ENCODE data around the gene TNFRSF12A.

Gene TNFRSF12A

GRCh38 chr16:2977440-2977839 is 42.7 kb upstream of the TNFRSF12A start:
- Histone ChIP-seq H3K4me3 (ENCODE audit: low read depth, low read length) (no peak overlapping the region), H3K27me3 (ENCODE audit: control insufficient read depth, insufficient read depth, low read length) (no peaks in the 10 kb centered on the region), H3K9me3 (ENCODE audit: control insufficient read depth, insufficient read depth, low read length) (no peaks in the 10 kb centered on the region), H3K36me3 (ENCODE audit: control insufficient read depth, insufficient read depth, low read length) (peaks cover 54% of the 10 kb centered on the region), H3K9ac (ENCODE audit: low read depth, low read length) (no peak overlapping the region), H3K4me1 (ENCODE audit: control insufficient read depth, insufficient read depth, low read length) (peaks cover 7% of the 10 kb centered on the region)

DNA sequence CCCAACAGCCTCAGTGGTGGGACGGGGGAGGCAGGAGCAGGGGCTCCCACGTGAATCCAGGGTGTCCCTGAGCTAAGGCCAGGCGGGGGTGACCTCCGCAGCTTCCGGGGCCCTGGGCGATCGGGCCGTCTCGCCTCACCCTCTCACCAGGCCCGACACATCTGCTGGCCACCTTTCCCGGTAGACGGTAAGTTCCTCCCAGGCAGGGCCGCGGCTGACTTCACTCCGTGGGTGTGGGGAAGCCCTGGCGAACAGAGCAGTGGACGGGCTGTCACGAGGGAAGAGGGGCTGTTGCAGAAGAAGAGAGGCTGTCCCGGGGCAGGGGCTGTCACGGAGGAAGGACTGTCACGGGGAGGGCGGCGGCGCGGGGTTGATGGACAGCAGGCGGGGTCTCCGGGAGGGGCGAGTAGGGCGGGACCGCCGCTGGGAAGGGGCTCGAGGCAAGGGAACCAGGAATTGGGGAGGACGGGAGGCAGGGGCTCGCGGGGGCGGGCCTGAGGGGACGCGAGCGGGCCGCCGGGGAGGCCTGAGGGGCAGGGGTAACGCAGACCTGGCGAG is 40.4 kb upstream of the TNFRSF12A start:
- Histone ChIP-seq H3K9me3 (ENCODE audit: control insufficient read depth, insufficient read depth, low read length) (no peaks in the 10 kb centered on the region), H3K9ac (ENCODE audit: low read depth, low read length) (peak overlapping the region; percentile 79), H3K36me3 (ENCODE audit: control insufficient read depth, insufficient read depth, low read length) (peaks cover 34% of the 10 kb centered on the region), H3K4me1 (ENCODE audit: control insufficient read depth, insufficient read depth, low read length) (peaks cover 14% of the 10 kb centered on the region), H3K27me3 (ENCODE audit: control insufficient read depth, insufficient read depth, low read length) (no peaks in the 10 kb centered on the region), H3K4me3 (ENCODE audit: low read depth, low read length) (peak overlapping the region; percentile 84)

- peak within 1 kb of the TSS; percentile 84 for H3K4me3 ChIP-seq (ENCODE audit: low read depth, low read length)
- no peaks in the 10 kb centered on the region for H3K9me3 ChIP-seq (ENCODE audit: control insufficient read depth, insufficient read depth, low read length)
- H3K27me3 ChIP-seq (ENCODE audit: control insufficient read depth, insufficient read depth, low read length), result no peaks in the 10 kb centered on the region
- peak within 1 kb of the TSS; percentile 81 for H3K9ac ChIP-seq (ENCODE audit: low read depth, low read length)
- peaks cover 14% of the 10 kb centered on the region for H3K4me1 ChIP-seq (ENCODE audit: control insufficient read depth, insufficient read depth, low read length)
- H3K36me3 ChIP-seq (ENCODE audit: control insufficient read depth, insufficient read depth, low read length), result peaks cover 27% of the 10 kb centered on the region
Measured at GRCh38 chr16:2980227-2981176, 39.7 kb upstream of the TNFRSF12A start, which contains the start of gene PKMYT1. Gene PKMYT1, minus strand, starts transcription at chr16:2980446. Its CDS starts 789 bp downstream, at chr16:2979657.

DNA sequence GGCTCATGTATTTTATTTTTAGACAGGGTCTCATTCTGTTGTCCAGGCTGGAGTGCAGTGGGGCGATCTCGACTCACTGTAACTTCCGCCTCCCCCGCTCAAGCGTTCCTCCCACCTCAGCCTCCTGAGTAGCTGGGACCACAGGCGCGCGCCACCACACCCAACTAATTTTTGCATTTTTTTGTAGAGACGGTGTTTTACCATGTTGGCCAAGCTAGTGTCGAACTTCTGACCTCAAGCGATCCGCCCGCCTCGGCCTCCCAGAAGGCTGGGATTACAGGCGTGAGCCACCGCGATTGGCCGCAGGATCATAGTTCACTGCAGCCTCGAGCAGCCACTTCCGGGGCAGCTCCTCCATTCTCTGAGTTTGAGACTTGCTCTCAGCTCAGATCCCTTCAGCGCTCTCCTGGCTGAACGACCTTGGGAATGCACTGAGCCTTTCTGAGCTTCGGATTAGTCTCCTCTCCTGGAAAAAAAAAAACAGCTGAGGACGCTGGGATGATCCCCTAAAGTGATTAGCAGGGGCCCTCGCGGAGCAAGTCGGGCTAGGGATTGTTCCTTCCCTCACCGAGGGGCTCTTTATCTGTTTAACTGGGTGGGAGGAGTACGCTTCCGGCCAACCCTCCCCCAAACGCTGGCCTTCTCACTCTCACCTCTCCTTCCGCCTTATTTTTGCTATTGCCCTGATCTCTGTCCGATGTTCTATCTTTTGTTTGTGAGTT is 38.8 kb upstream of the TNFRSF12A start:
- peaks cover 21% of the 10 kb centered on the region for H3K36me3 ChIP-seq (ENCODE audit: control insufficient read depth, insufficient read depth, low read length)
- H3K9me3 ChIP-seq (ENCODE audit: control insufficient read depth, insufficient read depth, low read length), result no peaks in the 10 kb centered on the region
- peaks cover 14% of the 10 kb centered on the region for H3K4me1 ChIP-seq (ENCODE audit: control insufficient read depth, insufficient read depth, low read length)
- H3K27me3 ChIP-seq (ENCODE audit: control insufficient read depth, insufficient read depth, low read length), result no peaks in the 10 kb centered on the region
- H3K4me3 ChIP-seq (ENCODE audit: low read depth, low read length), result peak overlapping the region; percentile 84
- peak overlapping the region; percentile 81 for H3K9ac ChIP-seq (ENCODE audit: low read depth, low read length)

- peak overlapping the region; percentile 84 for H3K4me3 ChIP-seq (ENCODE audit: low read depth, low read length)
- H3K9me3 ChIP-seq (ENCODE audit: control insufficient read depth, insufficient read depth, low read length), result no peaks in the 10 kb centered on the region
- peak overlapping the region; percentile 18 for H3K9ac ChIP-seq (ENCODE audit: low read depth, low read length)
- H3K36me3 ChIP-seq (ENCODE audit: control insufficient read depth, insufficient read depth, low read length), result peaks cover 15% of the 10 kb centered on the region
- peaks cover 14% of the 10 kb centered on the region for H3K4me1 ChIP-seq (ENCODE audit: control insufficient read depth, insufficient read depth, low read length)
- H3K27me3 ChIP-seq (ENCODE audit: control insufficient read depth, insufficient read depth, low read length), result no peaks in the 10 kb centered on the region
Measured at GRCh38 chr16:2981899-2982250, 38.3 kb upstream of the TNFRSF12A start.

- Histone ChIP-seq H3K4me1 (ENCODE audit: control insufficient read depth, insufficient read depth, low read length) (peaks cover 14% of the 10 kb centered on the region), H3K9me3 (ENCODE audit: control insufficient read depth, insufficient read depth, low read length) (no peaks in the 10 kb centered on the region), H3K9ac (ENCODE audit: low read depth, low read length) (no peak overlapping the region), H3K36me3 (ENCODE audit: control insufficient read depth, insufficient read depth, low read length) (peaks cover 10% of the 10 kb centered on the region), H3K27me3 (ENCODE audit: control insufficient read depth, insufficient read depth, low read length) (no peaks in the 10 kb centered on the region), H3K4me3 (ENCODE audit: low read depth, low read length) (no peak overlapping the region)
Measured at GRCh38 chr16:2982402-2982801, 37.8 kb upstream of the TNFRSF12A start.

GRCh38 chr16:2983706-2984136 is 36.4 kb upstream of the TNFRSF12A start:
- no peak overlapping the region for H3K9ac ChIP-seq (ENCODE audit: low read depth, low read length)
- peaks cover 14% of the 10 kb centered on the region for H3K4me1 ChIP-seq (ENCODE audit: control insufficient read depth, insufficient read depth, low read length)
- H3K27me3 ChIP-seq (ENCODE audit: control insufficient read depth, insufficient read depth, low read length), result no peaks in the 10 kb centered on the region
- H3K9me3 ChIP-seq (ENCODE audit: control insufficient read depth, insufficient read depth, low read length), result no peaks in the 10 kb centered on the region
- peaks cover 4% of the 10 kb centered on the region for H3K36me3 ChIP-seq (ENCODE audit: control insufficient read depth, insufficient read depth, low read length)
- no peak overlapping the region for H3K4me3 ChIP-seq (ENCODE audit: low read depth, low read length)

- H3K36me3 ChIP-seq (ENCODE audit: control insufficient read depth, insufficient read depth, low read length), result no peaks in the 10 kb centered on the region
- H3K27me3 ChIP-seq (ENCODE audit: control insufficient read depth, insufficient read depth, low read length), result no peaks in the 10 kb centered on the region
- H3K4me3 ChIP-seq (ENCODE audit: low read depth, low read length), result no peak overlapping the region
- peaks cover 17% of the 10 kb centered on the region for H3K4me1 ChIP-seq (ENCODE audit: control insufficient read depth, insufficient read depth, low read length)
- no peaks in the 10 kb centered on the region for H3K9me3 ChIP-seq (ENCODE audit: control insufficient read depth, insufficient read depth, low read length)
- H3K9ac ChIP-seq (ENCODE audit: low read depth, low read length), result no peak overlapping the region
Measured at GRCh38 chr16:2985462-2985861, 34.7 kb upstream of the TNFRSF12A start.

DNA sequence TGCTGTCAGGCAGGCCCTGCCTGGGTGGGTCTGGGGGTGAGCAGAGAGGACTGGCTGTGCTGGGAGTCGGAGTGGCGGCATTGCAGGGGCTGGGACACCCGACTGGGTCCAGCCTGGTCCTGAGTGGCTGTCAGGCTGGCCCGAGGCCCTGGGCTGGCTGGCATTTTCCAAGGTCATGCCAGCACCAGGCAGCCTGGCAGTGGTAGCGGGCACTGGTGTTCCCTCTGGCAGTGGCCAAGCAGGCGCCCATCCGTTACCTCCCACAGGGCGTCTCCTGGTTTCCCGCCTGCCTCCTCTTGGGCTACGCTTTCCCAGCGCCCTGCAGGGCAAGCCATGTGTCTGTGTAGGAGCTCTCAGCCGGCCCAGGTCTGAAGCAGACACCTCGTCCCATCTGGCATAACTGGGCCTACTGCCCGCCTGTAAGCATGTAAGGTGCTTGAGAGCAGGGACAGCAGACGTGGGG is 34.2 kb upstream of the TNFRSF12A start:
- no peaks in the 10 kb centered on the region for H3K9me3 ChIP-seq (ENCODE audit: control insufficient read depth, insufficient read depth, low read length)
- H3K27me3 ChIP-seq (ENCODE audit: control insufficient read depth, insufficient read depth, low read length), result no peaks in the 10 kb centered on the region
- H3K4me3 ChIP-seq (ENCODE audit: low read depth, low read length), result no peak overlapping the region
- no peaks in the 10 kb centered on the region for H3K36me3 ChIP-seq (ENCODE audit: control insufficient read depth, insufficient read depth, low read length)
- peaks cover 21% of the 10 kb centered on the region for H3K4me1 ChIP-seq (ENCODE audit: control insufficient read depth, insufficient read depth, low read length)
- no peak overlapping the region for H3K9ac ChIP-seq (ENCODE audit: low read depth, low read length)

DNA sequence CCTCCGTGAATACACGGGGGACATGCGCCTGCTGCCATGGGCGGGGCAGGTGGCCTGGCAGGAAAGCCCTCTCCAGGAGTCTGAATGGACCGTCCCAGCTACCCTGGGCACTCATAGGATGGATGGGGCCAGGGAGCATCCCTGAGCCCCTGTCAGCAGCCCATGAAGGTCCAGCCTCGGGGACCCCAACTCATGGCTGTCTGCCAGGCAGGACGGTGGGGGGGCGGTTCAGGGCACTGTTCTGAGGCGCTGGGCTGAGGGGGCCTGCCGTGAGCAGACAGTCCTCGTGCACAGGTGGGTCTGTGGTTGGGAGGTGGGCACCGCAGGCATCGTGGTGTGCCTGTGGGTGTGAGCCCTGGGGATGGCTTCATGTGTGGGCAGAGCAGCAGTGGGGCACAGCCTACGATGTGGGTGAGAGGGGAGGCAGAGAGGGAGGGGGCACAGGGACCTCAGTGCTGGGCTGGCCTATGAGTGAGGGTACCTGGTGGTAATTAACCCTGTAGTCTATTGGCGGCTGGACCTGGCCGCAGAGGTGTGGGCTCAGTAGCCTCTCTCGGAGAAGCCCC is 33.5 kb upstream of the TNFRSF12A start:
- Histone ChIP-seq H3K4me3 (ENCODE audit: low read depth, low read length) (no peak overlapping the region), H3K27me3 (ENCODE audit: control insufficient read depth, insufficient read depth, low read length) (no peaks in the 10 kb centered on the region), H3K9ac (ENCODE audit: low read depth, low read length) (no peak overlapping the region), H3K4me1 (ENCODE audit: control insufficient read depth, insufficient read depth, low read length) (peaks cover 19% of the 10 kb centered on the region), H3K36me3 (ENCODE audit: control insufficient read depth, insufficient read depth, low read length) (no peaks in the 10 kb centered on the region), H3K9me3 (ENCODE audit: control insufficient read depth, insufficient read depth, low read length) (no peaks in the 10 kb centered on the region)

- Histone ChIP-seq H3K9me3 (ENCODE audit: control insufficient read depth, insufficient read depth, low read length) (no peaks in the 10 kb centered on the region), H3K36me3 (ENCODE audit: control insufficient read depth, insufficient read depth, low read length) (no peaks in the 10 kb centered on the region), H3K27me3 (ENCODE audit: control insufficient read depth, insufficient read depth, low read length) (no peaks in the 10 kb centered on the region), H3K4me1 (ENCODE audit: control insufficient read depth, insufficient read depth, low read length) (peaks cover 16% of the 10 kb centered on the region), H3K4me3 (ENCODE audit: low read depth, low read length) (no peak overlapping the region), H3K9ac (ENCODE audit: low read depth, low read length) (no peak overlapping the region)
Measured at GRCh38 chr16:2987286-2987685, 32.9 kb upstream of the TNFRSF12A start.
